Neural progenitor cell (in vitro differentiated cells): ENCODE measurements around the gene GAD1.

Experiments
- CTCF ChIP-seq: fragments of 200-600 bp; sonication (generic); IDR thresholded peaks from 2 replicates; pipeline ENCODE4 v1.5.1; 2017; ENCODE audit warnings: antibody characterized with exemption, mild to moderate bottlenecking
- EZH2 ChIP-seq: fragments of 200-600 bp; sonication (generic); IDR thresholded peaks from 2 replicates; pipeline ENCODE4 v1.6.1; 2017; ENCODE audit warnings: antibody characterized with exemption, mild to moderate bottlenecking, moderate library complexity
- EZH2phosphoT487 ChIP-seq: fragments of 200-600 bp; sonication (generic); IDR thresholded peaks from 2 replicates; pipeline ENCODE4 v1.6.1; 2017; ENCODE audit warnings: antibody characterized with exemption

- TF ChIP-seq EZH2phosphoT487, result no peak
- peak; percentile 58 for TF ChIP-seq CTCF
- no peak for TF ChIP-seq EZH2
Measured at GRCh38 chr2:170845343-170845742, 28.7 kb downstream of the GAD1 start.
